Activated CD8-positive, alpha-beta T cell treated with anti-CD3 and anti-CD28 coated beads for 36 hours (primary cell): ENCODE results near the gene FOXP1. TPM values are rescaled to one million over a fixed set of nuclear protein-coding genes. Genes with fewer than 3 reads are reported as not detected.

ENCODE experiments used
- ATAC-seq: fragments of 200-7000 bp; cut with Tn5 transposase; one replicate; pipeline ENCODE4 v1.10.0; 2021; ENCODE audit warnings: mild to moderate bottlenecking, moderate library complexity
- CTCF ChIA-PET: fragments of 350-600 bp; sonication (Branson Sonifier 250); formaldehyde crosslinking; loops from one replicate; lab custom pipeline; 2021; ENCODE audit warnings: antibody characterized with exemption; lab: Charles Lee
- POLR2A ChIA-PET: fragments of 350-600 bp; sonication (Branson Sonifier 250); formaldehyde crosslinking; loops from one replicate; lab custom pipeline; 2021; ENCODE audit warnings: antibody characterized with exemption; lab: Charles Lee
- DNase-seq: peaks from one replicate; pipeline ENCODE4 v3.0.0-alpha.2; 2020
- H3K27ac Mint-ChIP-seq: one replicate; pipeline ENCODE4 v1.8.0; 2021; ENCODE audit warnings: mild to moderate bottlenecking, mixed read lengths
- H3K27me3 Mint-ChIP-seq: one replicate; pipeline ENCODE4 v1.8.0; 2021; ENCODE audit warnings: mixed read lengths
- H3K36me3 Mint-ChIP-seq: one replicate; pipeline ENCODE4 v1.8.0; 2021; ENCODE audit warnings: low read depth, mixed read lengths
- H3K4me1 Mint-ChIP-seq: one replicate; pipeline ENCODE4 v1.8.0; 2021; ENCODE audit warnings: low read depth, mixed read lengths
- H3K4me3 Mint-ChIP-seq: one replicate; pipeline ENCODE4 v1.8.0; 2021; ENCODE audit warnings: mild to moderate bottlenecking, moderate library complexity, mixed read lengths
- H3K9me3 Mint-ChIP-seq: one replicate; pipeline ENCODE4 v1.8.0; 2021; ENCODE audit warnings: mixed read lengths
- intact Hi-C: fragments of 100-400 bp; cut with micrococcal nuclease; formaldehyde crosslinking; loops from one replicate; pipeline ENCODE4 v1.10.0; 2022
- total RNA-seq, 2 experiments: library from RNA; stranded (reverse); gene quantifications; one replicate each; pipeline ENCODE4 v1.2.3, GENCODE V29; 2021
- TF ChIP-seq, protein P1 (sequence below): fragments of 200-600 bp; IDR thresholded peaks from one replicate; pipeline ENCODE4 v1.8.0; 2022; ENCODE audit warnings: antibody characterized with exemption, mild to moderate bottlenecking

FOXP1 gene
- total RNA-seq, 2 experiments from 2014 or later, result 145 to 153 TPM

DNA sequence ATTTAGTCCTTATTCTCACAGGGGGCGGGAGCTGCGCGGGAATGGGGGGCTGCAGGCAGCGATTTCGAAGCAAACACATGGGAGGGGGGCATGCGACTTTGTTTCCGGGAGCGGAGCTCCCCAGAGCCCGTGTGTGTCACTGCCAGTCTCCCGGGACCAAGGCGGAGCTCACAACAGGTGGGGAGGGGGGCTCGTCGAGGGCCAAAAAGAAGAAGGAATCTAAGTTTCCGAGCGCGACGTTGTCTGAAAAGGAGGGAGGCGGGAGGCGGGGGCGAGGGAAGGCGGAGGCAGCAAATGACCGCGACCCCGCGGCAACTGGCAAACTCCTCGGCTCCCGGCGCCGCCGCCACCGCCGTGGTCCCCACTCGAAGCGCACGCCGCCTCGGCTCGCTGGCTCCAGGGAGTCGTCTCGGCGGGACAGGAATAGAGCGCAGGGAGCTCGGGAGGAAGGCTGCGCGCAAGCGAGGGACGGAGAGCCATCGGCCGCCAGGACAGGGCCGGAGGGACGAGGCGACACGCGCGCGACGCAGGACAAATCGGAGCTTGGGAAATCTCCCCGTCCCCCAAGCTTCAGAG, 1.4 kb downstream of the FOXP1 start:
- TF ChIP-seq, protein P1, sequence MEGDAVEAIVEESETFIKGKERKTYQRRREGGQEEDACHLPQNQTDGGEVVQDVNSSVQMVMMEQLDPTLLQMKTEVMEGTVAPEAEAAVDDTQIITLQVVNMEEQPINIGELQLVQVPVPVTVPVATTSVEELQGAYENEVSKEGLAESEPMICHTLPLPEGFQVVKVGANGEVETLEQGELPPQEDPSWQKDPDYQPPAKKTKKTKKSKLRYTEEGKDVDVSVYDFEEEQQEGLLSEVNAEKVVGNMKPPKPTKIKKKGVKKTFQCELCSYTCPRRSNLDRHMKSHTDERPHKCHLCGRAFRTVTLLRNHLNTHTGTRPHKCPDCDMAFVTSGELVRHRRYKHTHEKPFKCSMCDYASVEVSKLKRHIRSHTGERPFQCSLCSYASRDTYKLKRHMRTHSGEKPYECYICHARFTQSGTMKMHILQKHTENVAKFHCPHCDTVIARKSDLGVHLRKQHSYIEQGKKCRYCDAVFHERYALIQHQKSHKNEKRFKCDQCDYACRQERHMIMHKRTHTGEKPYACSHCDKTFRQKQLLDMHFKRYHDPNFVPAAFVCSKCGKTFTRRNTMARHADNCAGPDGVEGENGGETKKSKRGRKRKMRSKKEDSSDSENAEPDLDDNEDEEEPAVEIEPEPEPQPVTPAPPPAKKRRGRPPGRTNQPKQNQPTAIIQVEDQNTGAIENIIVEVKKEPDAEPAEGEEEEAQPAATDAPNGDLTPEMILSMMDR, result no peak
- Mint-ChIP-seq H3K27me3 (no peaks in the 10 kb centered on the region), H3K36me3 (peaks cover 22% of the 10 kb centered on the region), H3K4me1 (peaks cover 57% of the 10 kb centered on the region), H3K9me3 (no peaks in the 10 kb centered on the region), H3K27ac (peak overlapping the region; percentile 93), H3K4me3 (peak overlapping the region; percentile 84)
- CTCF ChIA-PET, result interaction anchor here (0.8 to 1.4 kb wide), 5 partner anchors 91 to 522 kb away, joined by 3 to 4 read pairs (median 3); no protein-coding TSS in a partner anchor
- ATAC-seq, result peak; percentile 16
- peak; percentile 69 for DNase-seq
- POLR2A ChIA-PET, result interaction anchor here (0.6 to 4.8 kb wide), 36 partner anchors 24 to 533 kb away, joined by 3 to 74 read pairs (median 4); no protein-coding TSS in a partner anchor
- intact Hi-C loops, result loop anchor here (5.0 to 10.0 kb wide), 5 partner anchors 130 to 577 kb away; no protein-coding TSS in a partner anchor

DNA sequence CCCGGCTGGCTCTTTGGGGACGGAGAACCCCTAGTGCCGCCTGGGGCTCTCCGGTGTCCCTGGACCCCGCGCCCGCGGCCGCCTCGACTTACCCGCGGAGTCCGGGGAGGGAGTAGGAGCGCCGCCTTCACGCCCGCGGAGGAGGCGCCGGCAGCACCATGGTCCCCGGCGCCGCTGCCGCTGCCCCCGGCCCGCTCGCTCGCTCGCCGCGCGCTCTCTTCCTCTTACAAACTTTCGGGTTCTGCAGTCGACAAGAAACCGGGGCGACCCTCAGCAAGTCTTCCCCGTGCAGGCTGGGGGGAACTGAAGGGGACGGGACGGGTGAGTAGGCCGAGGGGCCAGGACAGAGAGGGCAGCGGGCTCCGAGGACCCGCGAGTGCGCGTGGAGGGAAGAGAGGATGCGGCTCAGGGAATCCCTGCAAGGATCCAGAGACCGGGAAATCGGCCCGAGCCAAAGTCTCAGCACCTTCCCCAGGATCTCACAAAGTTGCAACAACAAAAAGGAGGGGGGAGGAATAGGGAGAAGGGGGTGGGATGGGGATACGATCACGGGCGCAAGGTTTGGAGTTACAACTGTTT, 2.0 kb downstream of the FOXP1 start:
- ATAC-seq, result no peak
- intact Hi-C loops, result loop anchor here (5.0 to 10.0 kb wide), 5 partner anchors 129 to 577 kb away; no protein-coding TSS in a partner anchor
- H3K36me3 Mint-ChIP-seq, result peaks cover 23% of the 10 kb centered on the region
- POLR2A ChIA-PET, result interaction anchor here (0.6 to 4.8 kb wide), 19 partner anchors 23 to 519 kb away, joined by 3 to 74 read pairs (median 7); no protein-coding TSS in a partner anchor
- H3K4me3 Mint-ChIP-seq, result peak overlapping the region; percentile 84
- H3K27me3 Mint-ChIP-seq, result no peaks in the 10 kb centered on the region
- DNase-seq, result peak; percentile 34
- no peaks in the 10 kb centered on the region for H3K9me3 Mint-ChIP-seq
- TF ChIP-seq, protein P1, result no peak
- H3K4me1 Mint-ChIP-seq, result peaks cover 51% of the 10 kb centered on the region
- CTCF ChIA-PET, result interaction anchor here (0.8 to 1.4 kb wide), 3 partner anchors 280 to 521 kb away, joined by 3 to 4 read pairs (median 3); no protein-coding TSS in a partner anchor
- H3K27ac Mint-ChIP-seq, result peak overlapping the region; percentile 93

DNA sequence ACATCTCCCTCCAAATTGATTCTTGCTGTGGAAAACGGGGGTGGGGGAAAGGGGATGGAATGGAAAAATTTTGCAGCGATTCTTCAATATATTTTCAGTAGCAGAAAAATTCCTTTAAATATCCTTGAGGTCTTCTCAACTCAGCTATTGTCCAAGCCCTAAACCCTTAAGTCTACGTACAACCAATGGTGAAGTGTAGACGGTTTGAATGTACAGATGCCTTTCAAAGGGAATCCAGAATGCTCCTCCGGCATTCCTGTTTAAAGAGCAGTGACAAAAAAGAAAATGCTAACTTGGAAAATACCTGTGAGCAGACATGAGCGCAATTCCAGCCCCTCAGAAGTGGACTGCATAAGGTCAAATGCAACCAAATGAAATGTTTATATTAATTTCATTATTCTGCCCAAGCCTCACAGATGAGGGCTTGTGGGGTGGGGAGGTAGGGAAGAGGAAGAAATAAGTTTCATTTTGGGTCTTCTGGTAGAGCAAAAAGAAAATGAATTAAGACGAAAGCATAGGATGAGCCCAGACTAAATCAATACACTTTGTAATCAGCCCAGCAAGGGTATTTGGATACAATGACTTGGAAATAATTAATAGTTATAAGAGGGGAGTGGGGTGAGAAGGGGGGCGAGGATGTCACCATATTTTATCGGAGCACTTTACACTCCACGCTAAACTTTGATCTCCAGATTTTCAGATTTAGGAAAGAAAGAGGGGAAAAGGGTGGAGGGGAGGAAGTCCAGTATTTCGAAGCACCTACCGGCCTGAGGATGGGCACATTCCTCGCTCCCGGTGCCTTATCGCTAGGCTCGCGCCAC, 2.7 kb downstream of the FOXP1 start:
- Mint-ChIP-seq H3K27me3 (no peaks in the 10 kb centered on the region), H3K9me3 (no peaks in the 10 kb centered on the region), H3K4me1 (peaks cover 44% of the 10 kb centered on the region), H3K4me3 (peak overlapping the region; percentile 84), H3K27ac (peak overlapping the region; percentile 93), H3K36me3 (peaks cover 23% of the 10 kb centered on the region)
- intact Hi-C loops, result loop anchor here (5.0 to 10.0 kb wide), 5 partner anchors 129 to 576 kb away; no protein-coding TSS in a partner anchor
- DNase-seq (no peak), ATAC-seq (no peak)
- TF ChIP-seq, protein P1, result no peak
- POLR2A ChIA-PET, result interaction anchor here (1.0 kb wide), 1 partner anchor 164 kb away, joined by 3 read pairs; no protein-coding TSS in a partner anchor
- CTCF ChIA-PET, result interaction anchor here (1.7 kb wide), 1 partner anchor 272 kb away, joined by 5 read pairs; no protein-coding TSS in a partner anchor

DNA sequence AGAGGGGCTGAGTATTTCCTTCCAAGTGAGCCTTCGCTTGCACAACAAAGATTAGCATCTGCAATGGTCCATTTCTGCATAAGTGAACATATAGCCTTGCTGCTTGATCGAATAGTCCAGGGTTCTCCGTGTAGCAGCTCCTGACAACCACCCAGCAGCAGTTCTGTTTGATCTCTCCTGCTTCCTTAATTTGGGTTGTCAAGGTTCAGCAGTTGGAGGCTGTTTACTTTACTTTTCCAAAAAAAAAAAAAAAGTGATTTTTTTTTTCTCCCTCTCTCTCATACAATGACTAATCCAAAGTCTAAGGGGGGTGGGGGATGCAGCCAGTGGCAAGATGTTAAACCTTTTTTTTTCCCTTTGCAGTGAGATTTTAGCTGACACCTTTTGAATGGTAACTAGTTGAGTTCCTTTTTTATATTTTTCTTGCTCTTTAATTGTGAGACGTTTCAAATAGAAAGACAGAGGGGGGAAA, 3.6 kb downstream of the FOXP1 start:
- ChIA-PET POLR2A (interaction anchor here (0.7 to 1.0 kb wide), 2 partner anchors 30 to 163 kb away, joined by 3 read pairs; no protein-coding TSS in a partner anchor), CTCF (interaction anchor here (1.7 kb wide), 1 partner anchor 272 kb away, joined by 5 read pairs; no protein-coding TSS in a partner anchor)
- H3K36me3 Mint-ChIP-seq, result peaks cover 27% of the 10 kb centered on the region
- peak; percentile 37 for DNase-seq
- TF ChIP-seq, protein P1, result no peak
- H3K9me3 Mint-ChIP-seq, result no peaks in the 10 kb centered on the region
- intact Hi-C loops, result loop anchor here (5.0 to 10.0 kb wide), 5 partner anchors 128 to 575 kb away; no protein-coding TSS in a partner anchor
- H3K4me1 Mint-ChIP-seq, result peaks cover 35% of the 10 kb centered on the region
- no peak for ATAC-seq
- peak overlapping the region; percentile 93 for H3K27ac Mint-ChIP-seq
- H3K27me3 Mint-ChIP-seq, result no peaks in the 10 kb centered on the region
- peak overlapping the region; percentile 84 for H3K4me3 Mint-ChIP-seq
